OCI-LY3 (cell line): Measurements from ENCODE around the gene WDR83.

Experiments used
- EZH2phosphoT487 ChIP-seq: fragments of 200-600 bp; shearing (Covaris generic); IDR thresholded peaks from 2 replicates; pipeline ENCODE4 v1.6.1; 2018; ENCODE audit warnings: antibody characterized with exemption, mixed run types, low read depth
- TF ChIP-seq, protein P1 (sequence below): fragments of 200-600, 300-600 bp; sonication (generic); IDR thresholded peaks from 2 replicates; pipeline ENCODE4 v1.5.1; 2014; ENCODE audit warnings: antibody characterized with exemption, low read length, low read depth

DNA sequence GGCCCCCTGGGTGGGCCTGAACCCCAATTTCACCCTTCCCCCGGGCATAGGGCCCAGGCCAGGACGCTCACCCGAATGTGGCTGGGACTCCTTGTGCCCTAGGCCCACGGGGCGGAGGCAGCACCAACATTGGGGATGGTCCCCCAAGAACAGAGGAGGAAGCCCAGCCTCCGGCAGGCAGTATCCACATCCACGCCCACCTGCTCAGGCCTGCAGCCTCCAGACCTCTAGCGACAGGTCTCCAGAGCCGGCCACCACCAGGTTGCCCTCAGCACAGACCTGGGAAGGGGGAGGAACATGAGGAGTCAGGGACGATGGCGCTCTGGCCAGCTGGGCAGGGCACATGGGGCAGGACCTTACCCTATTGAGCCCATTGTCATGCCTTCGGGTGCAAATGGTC, 22.4 kb downstream of the WDR83 start:
- TF ChIP-seq, protein P1, sequence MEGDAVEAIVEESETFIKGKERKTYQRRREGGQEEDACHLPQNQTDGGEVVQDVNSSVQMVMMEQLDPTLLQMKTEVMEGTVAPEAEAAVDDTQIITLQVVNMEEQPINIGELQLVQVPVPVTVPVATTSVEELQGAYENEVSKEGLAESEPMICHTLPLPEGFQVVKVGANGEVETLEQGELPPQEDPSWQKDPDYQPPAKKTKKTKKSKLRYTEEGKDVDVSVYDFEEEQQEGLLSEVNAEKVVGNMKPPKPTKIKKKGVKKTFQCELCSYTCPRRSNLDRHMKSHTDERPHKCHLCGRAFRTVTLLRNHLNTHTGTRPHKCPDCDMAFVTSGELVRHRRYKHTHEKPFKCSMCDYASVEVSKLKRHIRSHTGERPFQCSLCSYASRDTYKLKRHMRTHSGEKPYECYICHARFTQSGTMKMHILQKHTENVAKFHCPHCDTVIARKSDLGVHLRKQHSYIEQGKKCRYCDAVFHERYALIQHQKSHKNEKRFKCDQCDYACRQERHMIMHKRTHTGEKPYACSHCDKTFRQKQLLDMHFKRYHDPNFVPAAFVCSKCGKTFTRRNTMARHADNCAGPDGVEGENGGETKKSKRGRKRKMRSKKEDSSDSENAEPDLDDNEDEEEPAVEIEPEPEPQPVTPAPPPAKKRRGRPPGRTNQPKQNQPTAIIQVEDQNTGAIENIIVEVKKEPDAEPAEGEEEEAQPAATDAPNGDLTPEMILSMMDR = no peak
- no peak for TF ChIP-seq EZH2phosphoT487
